GM19025 (cell line): ENCODE measurements around the gene NDOR1.

ENCODE experiments used
- ATAC-seq: cut with Tn5 transposase; IDR thresholded peaks from one replicate; pipeline ENCODE4 v1.9.1; 2021; ENCODE audit warnings: mild to moderate bottlenecking, low read depth, moderate library complexity; ENCODE audit not compliant: unreplicated experiment

The NDOR1 gene

GRCh38 chr9:137195525-137196220 is 9.8 kb upstream of the NDOR1 start:
- ATAC-seq = no peak

- no peak for ATAC-seq
Measured at GRCh38 chr9:137198051-137198901, 7.2 kb upstream of the NDOR1 start.

- no peak for ATAC-seq
Measured at GRCh38 chr9:137198902-137199283, 6.6 kb upstream of the NDOR1 start.

GRCh38 chr9:137199411-137200121 is 5.9 kb upstream of the NDOR1 start:
- ATAC-seq = no peak

GRCh38 chr9:137200311-137201204 is 4.9 kb upstream of the NDOR1 start, which contains the start of gene TPRN:
TPRN (minus strand) TSS chr9:137200741; CDS start chr9:137200711, 30 bp downstream.
- peak; percentile 85 for ATAC-seq

- ATAC-seq = no peak
Measured at GRCh38 chr9:137201205-137201868, 4.2 kb upstream of the NDOR1 start.

- no peak for ATAC-seq
Measured at GRCh38 chr9:137202966-137203365, 2.5 kb upstream of the NDOR1 start.

- no peak for ATAC-seq
Measured at GRCh38 chr9:137204731-137205125, 772 bp upstream of the NDOR1 start.

GRCh38 chr9:137206602-137207001 is 1.1 kb downstream of the NDOR1 start:
- ATAC-seq = no peak

- ATAC-seq = no peak
Measured at GRCh38 chr9:137211532-137211931, 6.0 kb downstream of the NDOR1 start.

- no peak for ATAC-seq
Measured at GRCh38 chr9:137212520-137212919, 7.0 kb downstream of the NDOR1 start.

GRCh38 chr9:137213160-137214060 is 7.9 kb downstream of the NDOR1 start:
- ATAC-seq = no peak

GRCh38 chr9:137214620-137215019 is 9.1 kb downstream of the NDOR1 start:
- no peak for ATAC-seq

GRCh38 chr9:137215196-137215986 is 9.9 kb downstream of the NDOR1 start:
- ATAC-seq = no peak

- ATAC-seq = no peak
Measured at GRCh38 chr9:137216188-137216965, 10.9 kb downstream of the NDOR1 start.

GRCh38 chr9:137217276-137218211 is 12.0 kb downstream of the NDOR1 start:
- ATAC-seq = no peak
